Caco-2 (cell line): ENCODE results near the gene ZYX. TPM values are rescaled to one million over a fixed set of nuclear protein-coding genes. Genes with fewer than 3 reads are reported as not detected.

Experiments
- BruUV-seq: library from RNA; stranded (reverse); fragments of 400-500 nt; replicated peaks from 2 replicates; lab custom pipeline; 2021; lab: Mats Ljungman, UMichigan
- CTCF ChIA-PET: fragments of 300-600 bp; sonication (Branson Sonifier 250); formaldehyde crosslinking; loops from one replicate; lab custom pipeline; 2022; ENCODE audit warnings: antibody characterized with exemption; lab: Charles Lee
- POLR2A ChIA-PET: fragments of 300-600 bp; sonication (Branson Sonifier 250); formaldehyde crosslinking; loops from one replicate; lab custom pipeline; 2022; ENCODE audit warnings: antibody characterized with exemption; lab: Charles Lee
- DNase-seq, 2 experiments: peaks; one replicate each; pipeline versions ENCODE4 v3.0.0 to v3.0.0-alpha.2; 2020 to 2022
- H3K27me3 ChIP-seq: replicated peaks from 2 replicates; pipeline ENCODE4 v1.6.0; 2011; ENCODE audit warnings: low read length; ENCODE audit not compliant: control insufficient read depth, insufficient read depth
- H3K36me3 ChIP-seq: 2 replicates; pipeline ENCODE4 v1.5.1; 2011; ENCODE audit warnings: low read length; ENCODE audit not compliant: control insufficient read depth, insufficient read depth
- H3K4me1 ChIP-seq: fragments of 250-450 bp; sonication (Bioruptor Pico); 2 replicates; pipeline ENCODE4 v1.5.1; 2020; ENCODE audit warnings: mild to moderate bottlenecking
- H3K4me3 ChIP-seq: 2 replicates; pipeline ENCODE4 v1.5.1; 2011; ENCODE audit warnings: low read depth, mild to moderate bottlenecking, control low read depth, low read length
- H3K9me3 ChIP-seq: fragments of 250-450 bp; sonication (Bioruptor Pico); 2 replicates; pipeline ENCODE4 v1.5.1; 2020; ENCODE audit warnings: mild to moderate bottlenecking, moderate library complexity
- H3K27ac Mint-ChIP-seq: one replicate; pipeline ENCODE4 v1.8.0; 2022; ENCODE audit warnings: mixed read lengths; ENCODE audit not compliant: unreplicated experiment
- H3K27me3 Mint-ChIP-seq: one replicate; pipeline ENCODE4 v1.8.0; 2022; ENCODE audit warnings: mixed read lengths; ENCODE audit not compliant: insufficient read depth, unreplicated experiment
- H3K36me3 Mint-ChIP-seq: one replicate; pipeline ENCODE4 v1.8.0; 2022; ENCODE audit warnings: mild to moderate bottlenecking, mixed read lengths; ENCODE audit not compliant: insufficient read depth, unreplicated experiment
- H3K4me1 Mint-ChIP-seq: one replicate; pipeline ENCODE4 v1.8.0; 2022; ENCODE audit warnings: low read depth, mixed read lengths; ENCODE audit not compliant: unreplicated experiment
- H3K4me3 Mint-ChIP-seq: one replicate; pipeline ENCODE4 v1.8.0; 2022; ENCODE audit warnings: mild to moderate bottlenecking, moderate library complexity, mixed read lengths; ENCODE audit not compliant: unreplicated experiment
- H3K9me3 Mint-ChIP-seq: one replicate; pipeline ENCODE4 v1.8.0; 2022; ENCODE audit warnings: mixed read lengths; ENCODE audit not compliant: unreplicated experiment
- CTCF ChIP-seq, 2 experiments: fragments of 200-600 bp in 1 of 2; IDR thresholded peaks; 1 replicate in 1 of 2; 2 replicates in 1 of 2; pipeline versions ENCODE4 v1.5.1 to v1.8.0; 2011 to 2022; ENCODE audit warnings: antibody characterized with exemption in 1 of 2, control low read depth in 1 of 2, inconsistent platforms in 1 of 2, low read depth in 1 of 2, low read length in 1 of 2, mild to moderate bottlenecking in 1 of 2, moderate library complexity in 1 of 2; ENCODE audit not compliant: insufficient read depth in 1 of 2, severe bottlenecking in 1 of 2, unreplicated experiment in 1 of 2
- intact Hi-C: fragments of 100-400 bp; cut with micrococcal nuclease; formaldehyde crosslinking; loops from one replicate; pipeline ENCODE4 v1.10.0; 2022; ENCODE audit not compliant: unreplicated experiment
- total RNA-seq: library from RNA; stranded (reverse); gene quantifications from 2 replicates; pipeline ENCODE4 v1.2.3, GENCODE V29; 2022

Gene ZYX
- total RNA-seq, 1 experiment from 2014 or later: 147 TPM

- Histone ChIP-seq H3K4me3 (no peak overlapping the region), H3K27me3 (no peaks in the 10 kb centered on the region), H3K9me3 (no peaks in the 10 kb centered on the region), H3K4me1 (peaks cover 18% of the 10 kb centered on the region), H3K36me3 (no peaks in the 10 kb centered on the region)
- H3K4me1 Mint-ChIP-seq: peaks cover 20% of the 10 kb centered on the region
- intact Hi-C loops: no loop called here
- no peak for TF ChIP-seq CTCF (IDR thresholded peaks at IDR 0.05; ENCODE audit: insufficient read depth in 1 of 2, low read depth in 1 of 2, low read length in 1 of 2, severe bottlenecking in 1 of 2, unreplicated experiment in 1 of 2)
- peaks cover 10% of the 10 kb centered on the region for H3K36me3 Mint-ChIP-seq
- no peak overlapping the region for H3K4me3 Mint-ChIP-seq
- no peak overlapping the region for H3K27ac Mint-ChIP-seq
- POLR2A ChIA-PET: no interaction called here
- H3K27me3 Mint-ChIP-seq: no peaks in the 10 kb centered on the region
- BruUV-seq: no TSS peak
- no peaks in the 10 kb centered on the region for H3K9me3 Mint-ChIP-seq
- CTCF ChIA-PET: no interaction called here
- DNase-seq: no peak
Observed at GRCh38 chr7:143351060-143351459, 30.1 kb upstream of the ZYX start.

DNA sequence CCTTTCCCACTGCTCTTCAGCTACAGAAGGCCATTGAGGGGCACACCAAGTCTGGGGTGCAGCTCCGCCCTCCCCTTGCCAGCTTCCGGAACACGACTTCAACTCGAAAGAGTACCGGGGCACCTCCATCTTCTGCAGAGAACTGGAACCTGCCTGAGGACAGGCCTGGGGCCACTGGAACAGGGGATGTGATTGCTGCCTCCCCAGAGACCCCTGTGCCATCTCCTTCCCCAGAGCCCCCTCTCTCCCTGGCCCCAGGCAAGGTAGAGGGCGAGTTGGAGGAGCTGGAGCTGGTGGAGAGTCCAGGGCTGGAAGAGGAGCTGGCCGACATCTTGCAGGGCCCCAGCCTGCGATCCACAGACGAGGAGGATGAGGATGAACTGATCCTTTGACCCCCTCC, 29.6 kb upstream of the ZYX start:
- no TSS peak for BruUV-seq
- no peaks in the 10 kb centered on the region for H3K27me3 Mint-ChIP-seq
- no peak overlapping the region for H3K4me3 Mint-ChIP-seq
- Histone ChIP-seq H3K4me3 (no peak overlapping the region), H3K4me1 (peaks cover 18% of the 10 kb centered on the region), H3K27me3 (no peaks in the 10 kb centered on the region), H3K36me3 (no peaks in the 10 kb centered on the region), H3K9me3 (no peaks in the 10 kb centered on the region)
- intact Hi-C loops: no loop called here
- ChIA-PET POLR2A (no interaction called here), CTCF (no interaction called here)
- peaks cover 10% of the 10 kb centered on the region for H3K36me3 Mint-ChIP-seq
- DNase-seq: no peak
- no peak for TF ChIP-seq CTCF (IDR thresholded peaks at IDR 0.05; ENCODE audit: insufficient read depth in 1 of 2, low read depth in 1 of 2, low read length in 1 of 2, severe bottlenecking in 1 of 2, unreplicated experiment in 1 of 2)
- H3K27ac Mint-ChIP-seq: no peak overlapping the region
- H3K9me3 Mint-ChIP-seq: no peaks in the 10 kb centered on the region
- peaks cover 20% of the 10 kb centered on the region for H3K4me1 Mint-ChIP-seq

- POLR2A ChIA-PET: no interaction called here
- H3K27me3 Mint-ChIP-seq: no peaks in the 10 kb centered on the region
- H3K4me1 Mint-ChIP-seq: peaks cover 20% of the 10 kb centered on the region
- no peaks in the 10 kb centered on the region for H3K27me3 ChIP-seq
- CTCF ChIA-PET: no interaction called here
- no peaks in the 10 kb centered on the region for H3K9me3 Mint-ChIP-seq
- H3K9me3 ChIP-seq: no peaks in the 10 kb centered on the region
- H3K4me3 ChIP-seq: no peak overlapping the region
- no peak for TF ChIP-seq CTCF (IDR thresholded peaks at IDR 0.05; ENCODE audit: insufficient read depth in 1 of 2, low read depth in 1 of 2, low read length in 1 of 2, severe bottlenecking in 1 of 2, unreplicated experiment in 1 of 2)
- peak in 1 of 2 experiments; percentile 20 for DNase-seq
- H3K36me3 ChIP-seq: no peaks in the 10 kb centered on the region
- intact Hi-C loops: no loop called here
- H3K27ac Mint-ChIP-seq: peak overlapping the region; percentile 20
- H3K4me1 ChIP-seq: peaks cover 18% of the 10 kb centered on the region
- no peak overlapping the region for H3K4me3 Mint-ChIP-seq
- no TSS peak for BruUV-seq
- peaks cover 10% of the 10 kb centered on the region for H3K36me3 Mint-ChIP-seq
Observed at GRCh38 chr7:143352531-143353002, 28.6 kb upstream of the ZYX start.
